Loucy (cell line): Measurements from ENCODE around the gene MAP7.

Source experiments
- EZH2phosphoT487 ChIP-seq: fragments of 200-600 bp; IDR thresholded peaks from 2 replicates; pipeline ENCODE4 v1.6.1; 2018; ENCODE audit warnings: antibody characterized with exemption, mild to moderate bottlenecking, moderate library complexity, borderline replicate concordance
- TF ChIP-seq, protein P1 (sequence below): fragments of 200-600 bp; sonication (generic); conservative IDR thresholded peaks from 2 replicates; pipeline ENCODE4 v1.5.1; 2014; ENCODE audit warnings: mild to moderate bottlenecking, antibody characterized with exemption, low read length

DNA sequence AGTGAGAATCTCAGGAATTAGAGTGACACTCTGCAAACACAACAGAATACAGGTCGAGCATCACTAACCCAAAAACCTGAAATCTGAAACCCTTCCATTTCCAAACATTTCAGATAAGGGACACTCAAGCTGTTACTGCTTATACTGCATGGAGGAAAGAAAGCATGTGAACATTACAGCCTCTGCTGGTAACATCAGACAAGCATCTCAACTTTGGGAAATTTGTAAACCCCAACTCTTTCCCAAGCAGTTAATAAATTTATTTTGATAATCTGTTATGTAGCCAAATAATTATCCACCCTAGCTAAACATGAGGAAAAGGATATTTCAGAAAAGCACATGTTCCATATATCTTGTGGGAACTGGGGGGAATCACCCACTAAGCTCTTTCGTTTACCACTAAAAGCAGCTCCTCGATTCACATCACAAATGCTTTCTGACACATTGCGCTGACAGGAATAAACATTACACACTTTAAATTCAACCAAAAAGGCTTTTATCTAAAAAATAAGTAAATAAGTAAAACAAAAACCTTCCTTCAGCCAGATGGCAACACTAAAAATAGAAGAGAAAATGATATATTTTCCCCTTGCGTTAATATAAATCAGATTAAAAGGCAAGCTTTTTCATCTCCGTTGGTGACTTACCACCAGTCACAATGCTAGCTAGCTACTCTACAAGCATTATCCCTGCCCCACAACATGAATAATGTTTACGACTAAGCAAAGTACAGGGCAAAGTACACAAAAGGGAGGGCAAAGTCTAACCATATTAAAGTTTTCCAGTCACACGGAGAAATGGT is 120.8 kb downstream of the MAP7 start:
- TF ChIP-seq, protein P1, sequence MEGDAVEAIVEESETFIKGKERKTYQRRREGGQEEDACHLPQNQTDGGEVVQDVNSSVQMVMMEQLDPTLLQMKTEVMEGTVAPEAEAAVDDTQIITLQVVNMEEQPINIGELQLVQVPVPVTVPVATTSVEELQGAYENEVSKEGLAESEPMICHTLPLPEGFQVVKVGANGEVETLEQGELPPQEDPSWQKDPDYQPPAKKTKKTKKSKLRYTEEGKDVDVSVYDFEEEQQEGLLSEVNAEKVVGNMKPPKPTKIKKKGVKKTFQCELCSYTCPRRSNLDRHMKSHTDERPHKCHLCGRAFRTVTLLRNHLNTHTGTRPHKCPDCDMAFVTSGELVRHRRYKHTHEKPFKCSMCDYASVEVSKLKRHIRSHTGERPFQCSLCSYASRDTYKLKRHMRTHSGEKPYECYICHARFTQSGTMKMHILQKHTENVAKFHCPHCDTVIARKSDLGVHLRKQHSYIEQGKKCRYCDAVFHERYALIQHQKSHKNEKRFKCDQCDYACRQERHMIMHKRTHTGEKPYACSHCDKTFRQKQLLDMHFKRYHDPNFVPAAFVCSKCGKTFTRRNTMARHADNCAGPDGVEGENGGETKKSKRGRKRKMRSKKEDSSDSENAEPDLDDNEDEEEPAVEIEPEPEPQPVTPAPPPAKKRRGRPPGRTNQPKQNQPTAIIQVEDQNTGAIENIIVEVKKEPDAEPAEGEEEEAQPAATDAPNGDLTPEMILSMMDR = no peak
- TF ChIP-seq EZH2phosphoT487 = no peak
